BLaER1 treated with 17β-estradiol and CSF1 and Interleukin-3, amounts not matched to agents 10 nM and 100 nM (cell line): ENCODE data around the gene TPSAB1.

ENCODE experiments used
- H3K27ac ChIP-seq, 11 experiments: shearing (Covaris generic); formaldehyde crosslinking; 2 replicates each; pipeline ENCODE4 v1.8.1; 2022
- H3K27me3 ChIP-seq, 11 experiments: shearing (Covaris generic); formaldehyde crosslinking; 2 replicates each; pipeline ENCODE4 v1.8.1; 2022
- H3K36me3 ChIP-seq, 11 experiments: shearing (Covaris generic); formaldehyde crosslinking; 2 replicates each; pipeline ENCODE4 v1.8.1; 2022
- H3K4me1 ChIP-seq, 10 experiments: shearing (Covaris generic); formaldehyde crosslinking; 2 replicates each; pipeline ENCODE4 v1.8.1; 2022
- H3K4me2 ChIP-seq, 11 experiments: shearing (Covaris generic); formaldehyde crosslinking; 2 replicates each; pipeline ENCODE4 v1.8.1; 2022
- H3K4me3 ChIP-seq, 10 experiments: shearing (Covaris generic); formaldehyde crosslinking; 2 replicates each; pipeline ENCODE4 v1.8.1; 2022
- H3K9ac ChIP-seq, 11 experiments: shearing (Covaris generic); formaldehyde crosslinking; 2 replicates each; pipeline ENCODE4 v1.8.1; 2022
- H3K9me3 ChIP-seq, 11 experiments: shearing (Covaris generic); formaldehyde crosslinking; replicated peaks in 1 of 11; 2 replicates each; pipeline ENCODE4 v1.8.1; 2022
- H4K20me1 ChIP-seq, 11 experiments: shearing (Covaris generic); formaldehyde crosslinking; 2 replicates each; pipeline ENCODE4 v1.8.1; 2022
- Cebpa-rat ChIP-seq, 11 experiments: shearing (Covaris generic); IDR thresholded peaks; 2 replicates each; pipeline ENCODE4 v1.8.1; 2022

TPSAB1 gene

GRCh38 chr16:1260101-1260680 is 19.7 kb downstream of the TPSAB1 start:
- Histone ChIP-seq H3K27me3 (peaks cover 64 to 79% (median 72%) of the 10 kb centered on the region in 11 experiments), H3K9me3 (peaks cover 0 to 7% (median 0%) of the 10 kb centered on the region in 11 experiments; a peak in 2 of 22 replicates), H4K20me1 (peaks cover 0 to 66% (median 24%) of the 10 kb centered on the region in 11 experiments; a peak in 15 of 22 replicates), H3K4me3 (no peak overlapping the region), H3K27ac (no peak overlapping the region), H3K4me2 (no peak overlapping the region), H3K9ac (no peak overlapping the region), H3K36me3 (no peaks in the 10 kb centered on the region), H3K4me1 (peaks cover 0 to 26% (median 18%) of the 10 kb centered on the region in 10 experiments; a peak in 13 of 20 replicates)
- TF ChIP-seq Cebpa-rat (IDR thresholded peaks at IDR 0.05): no peak

- H3K4me3 ChIP-seq: no peak overlapping the region
Observed at GRCh38 chr16:1261131-1261892, 20.8 kb downstream of the TPSAB1 start.

DNA sequence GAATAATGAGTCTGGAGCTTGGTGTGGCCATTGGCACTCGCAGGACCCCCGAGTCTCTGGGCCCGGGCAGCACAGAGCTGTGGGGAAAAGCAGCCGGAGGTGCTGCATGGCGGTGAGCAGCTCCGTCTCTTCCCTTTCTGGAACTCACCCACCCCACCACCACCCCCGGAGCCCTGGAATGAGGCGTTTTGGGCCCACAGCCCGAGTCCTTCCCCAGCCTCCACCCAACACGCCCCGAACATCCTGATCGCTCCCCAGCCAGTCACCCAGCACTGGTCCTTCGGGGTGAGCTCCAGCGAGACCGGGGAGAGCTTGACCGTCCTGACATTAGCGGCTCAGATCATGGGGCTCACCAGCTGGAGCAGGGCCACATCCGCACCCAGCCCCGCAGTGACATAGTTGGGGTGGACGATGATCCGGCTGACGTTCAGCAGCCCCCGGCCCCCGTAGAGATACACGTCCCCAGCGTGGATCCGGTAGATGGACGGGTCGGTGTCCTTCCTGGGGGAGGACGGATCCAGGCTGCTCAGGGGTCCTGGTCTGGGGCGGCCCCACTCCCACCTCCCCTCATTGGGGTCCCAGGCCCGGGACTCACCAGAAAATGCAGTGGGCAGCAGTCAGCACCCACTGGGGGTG is 21.8 kb downstream of the TPSAB1 start:
- H3K27ac ChIP-seq: no peak overlapping the region
- no peak overlapping the region for H3K9ac ChIP-seq
- H3K4me2 ChIP-seq: no peak overlapping the region
- no peaks in the 10 kb centered on the region for H3K36me3 ChIP-seq
- H3K4me3 ChIP-seq: no peak overlapping the region
- peaks cover 0 to 7% (median 0%) of the 10 kb centered on the region in 11 experiments; a peak in 2 of 22 replicates for H3K9me3 ChIP-seq
- TF ChIP-seq Cebpa-rat (IDR thresholded peaks at IDR 0.05): no peak
- H3K27me3 ChIP-seq: peaks cover 58 to 74% (median 64%) of the 10 kb centered on the region in 11 experiments
- peaks cover 0 to 65% (median 24%) of the 10 kb centered on the region in 11 experiments; a peak in 15 of 22 replicates for H4K20me1 ChIP-seq
- H3K4me1 ChIP-seq: peaks cover 0 to 14% (median 11%) of the 10 kb centered on the region in 10 experiments; a peak in 9 of 20 replicates

More at GRCh38 chr16:1261131-1261892, 20.8 kb downstream of the TPSAB1 start:
- no peak overlapping the region; a peak in 1 of 22 replicates for H3K9ac ChIP-seq
- H3K27ac ChIP-seq: no peak overlapping the region
- H3K36me3 ChIP-seq: no peaks in the 10 kb centered on the region
- peaks cover 0 to 69% (median 24%) of the 10 kb centered on the region in 11 experiments; a peak in 15 of 22 replicates for H4K20me1 ChIP-seq
- H3K9me3 ChIP-seq: peaks cover 0 to 7% (median 0%) of the 10 kb centered on the region in 11 experiments; a peak in 2 of 22 replicates
- 0 out of 22 replicates have a peak overlapping the region, but pooled peaks of 1 of the 11 experiments have one; percentile 18 for H3K4me2 ChIP-seq
- peaks cover 0 to 15% (median 12%) of the 10 kb centered on the region in 10 experiments; a peak in 10 of 20 replicates for H3K4me1 ChIP-seq
- no peak for TF ChIP-seq Cebpa-rat (IDR thresholded peaks at IDR 0.05)
- peaks cover 64 to 84% (median 72%) of the 10 kb centered on the region in 11 experiments for H3K27me3 ChIP-seq

DNA sequence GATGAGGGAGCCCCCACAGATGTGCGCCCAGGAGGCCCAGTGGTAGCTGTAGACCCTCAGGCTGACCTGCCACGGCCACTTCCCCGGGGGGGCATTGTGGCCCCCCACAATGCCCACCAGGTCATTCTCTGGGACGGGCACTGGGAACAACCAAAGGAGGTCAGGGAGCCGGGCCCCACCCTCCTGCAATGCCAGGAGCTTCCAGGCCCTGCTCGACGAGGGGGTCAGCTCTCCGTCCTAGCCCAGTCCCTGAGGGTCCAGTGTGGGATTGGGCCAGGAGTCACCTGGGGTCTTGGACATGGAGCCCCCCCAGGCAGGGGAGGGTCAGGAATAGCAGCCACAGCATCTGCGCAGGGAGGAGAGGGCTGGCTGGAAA is 22.3 kb downstream of the TPSAB1 start:
- peaks cover 53 to 69% (median 59%) of the 10 kb centered on the region in 11 experiments for H3K27me3 ChIP-seq
- no peak for TF ChIP-seq Cebpa-rat (IDR thresholded peaks at IDR 0.05)
- peaks cover 0 to 14% (median 11%) of the 10 kb centered on the region in 10 experiments; a peak in 9 of 20 replicates for H3K4me1 ChIP-seq
- no peak overlapping the region for H3K27ac ChIP-seq
- H3K9me3 ChIP-seq: peaks cover 0 to 7% (median 0%) of the 10 kb centered on the region in 11 experiments; a peak in 2 of 22 replicates
- peaks cover 0 to 60% (median 24%) of the 10 kb centered on the region in 11 experiments; a peak in 15 of 22 replicates for H4K20me1 ChIP-seq
- H3K36me3 ChIP-seq: no peaks in the 10 kb centered on the region
- H3K4me3 ChIP-seq: no peak overlapping the region
- H3K4me2 ChIP-seq: no peak overlapping the region
- no peak overlapping the region for H3K9ac ChIP-seq

DNA sequence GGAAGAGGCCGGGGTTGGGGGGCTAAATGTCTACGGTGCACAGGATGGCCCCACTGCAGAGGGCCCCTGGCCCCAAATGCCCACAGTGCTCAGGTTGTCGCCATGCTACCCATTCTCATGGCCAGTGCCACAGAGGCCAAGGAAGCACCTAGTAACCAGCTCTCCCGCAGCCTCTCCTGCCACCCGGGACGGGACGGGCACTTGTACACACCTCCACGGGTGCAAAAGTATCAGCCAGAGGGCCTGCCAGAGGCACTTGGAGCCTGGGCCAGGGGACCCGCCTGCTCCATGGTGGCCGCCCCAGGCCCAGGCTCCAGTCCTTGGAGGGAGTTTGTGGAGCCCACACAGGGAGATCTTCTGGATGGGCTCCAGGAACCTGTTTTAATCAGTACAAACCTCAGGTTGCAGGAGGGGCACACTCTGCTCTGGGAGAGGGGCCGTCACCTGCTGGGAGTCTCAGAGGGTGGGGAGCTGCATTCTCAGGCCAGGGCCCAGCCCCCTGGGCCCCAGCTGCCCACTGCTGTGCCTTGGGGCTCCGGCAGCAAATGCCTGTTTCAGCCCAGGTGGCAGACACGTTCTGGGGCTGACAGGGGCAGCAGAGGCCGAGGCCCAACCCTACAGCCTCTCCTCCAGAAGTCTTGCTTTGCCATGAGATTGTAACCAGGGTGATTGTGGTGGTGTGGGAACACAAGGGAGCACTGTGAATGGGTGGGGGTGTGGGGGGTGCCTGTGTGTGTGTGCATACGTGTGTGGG is 23.3 kb downstream of the TPSAB1 start:
- H3K27ac ChIP-seq: no peak overlapping the region
- TF ChIP-seq Cebpa-rat (IDR thresholded peaks at IDR 0.05): no peak
- no peak overlapping the region for H3K4me3 ChIP-seq
- H3K4me1 ChIP-seq: peaks cover 0 to 14% (median 11%) of the 10 kb centered on the region in 10 experiments; a peak in 9 of 20 replicates
- no peak overlapping the region for H3K9ac ChIP-seq
- peaks cover 0 to 56% (median 22%) of the 10 kb centered on the region in 11 experiments; a peak in 15 of 22 replicates for H4K20me1 ChIP-seq
- H3K4me2 ChIP-seq: no peak overlapping the region
- peaks cover 0 to 7% (median 0%) of the 10 kb centered on the region in 11 experiments; a peak in 2 of 22 replicates for H3K9me3 ChIP-seq
- H3K27me3 ChIP-seq: peaks cover 47 to 61% (median 52%) of the 10 kb centered on the region in 11 experiments
- no peaks in the 10 kb centered on the region for H3K36me3 ChIP-seq

DNA sequence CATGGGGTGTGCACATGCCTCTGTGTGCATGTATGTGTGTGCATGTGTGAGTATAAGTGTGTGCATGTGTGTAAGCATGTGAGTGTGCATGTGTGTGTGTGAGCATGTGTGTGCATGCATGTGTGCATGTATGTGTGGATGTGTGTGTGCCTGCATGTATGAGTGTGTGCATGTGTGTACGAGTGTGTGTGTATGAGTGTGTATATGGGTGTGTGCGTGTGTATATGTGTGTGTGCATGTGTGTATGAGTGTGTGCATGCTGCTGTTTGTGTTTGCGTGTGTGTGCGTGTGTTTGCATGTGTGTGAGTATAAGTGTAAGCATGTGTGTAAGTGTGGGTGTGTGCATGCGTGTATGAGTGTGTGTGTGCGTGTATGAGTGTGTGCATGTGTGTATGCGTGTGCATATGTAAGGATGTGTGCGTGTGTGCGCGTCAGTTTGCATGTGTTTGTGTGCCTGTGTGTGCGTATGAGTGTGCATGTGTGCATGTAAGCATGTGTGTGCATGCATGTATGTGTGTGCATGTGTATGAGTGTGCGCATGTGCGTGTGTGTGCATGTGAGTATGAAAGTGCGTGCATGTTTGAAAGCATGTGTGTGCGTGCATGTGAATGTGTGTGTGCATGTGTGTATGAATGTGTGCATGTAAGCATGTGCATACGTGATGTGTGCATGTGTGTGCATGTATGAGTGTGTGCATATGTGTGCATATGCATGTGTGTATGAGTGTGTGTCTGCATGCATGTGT is 24.0 kb downstream of the TPSAB1 start:
- H3K4me1 ChIP-seq: peaks cover 0 to 7% (median 4%) of the 10 kb centered on the region in 10 experiments; a peak in 9 of 20 replicates
- peaks cover 0 to 7% (median 0%) of the 10 kb centered on the region in 11 experiments; a peak in 2 of 22 replicates for H3K9me3 ChIP-seq
- H4K20me1 ChIP-seq: peaks cover 0 to 51% (median 17%) of the 10 kb centered on the region in 11 experiments; a peak in 15 of 22 replicates
- no peaks in the 10 kb centered on the region for H3K36me3 ChIP-seq
- peaks cover 39 to 54% (median 45%) of the 10 kb centered on the region in 11 experiments for H3K27me3 ChIP-seq
- no peak overlapping the region for H3K9ac ChIP-seq
- H3K4me2 ChIP-seq: no peak overlapping the region
- no peak for TF ChIP-seq Cebpa-rat (IDR thresholded peaks at IDR 0.05)
- no peak overlapping the region for H3K27ac ChIP-seq
- no peak overlapping the region for H3K4me3 ChIP-seq

DNA sequence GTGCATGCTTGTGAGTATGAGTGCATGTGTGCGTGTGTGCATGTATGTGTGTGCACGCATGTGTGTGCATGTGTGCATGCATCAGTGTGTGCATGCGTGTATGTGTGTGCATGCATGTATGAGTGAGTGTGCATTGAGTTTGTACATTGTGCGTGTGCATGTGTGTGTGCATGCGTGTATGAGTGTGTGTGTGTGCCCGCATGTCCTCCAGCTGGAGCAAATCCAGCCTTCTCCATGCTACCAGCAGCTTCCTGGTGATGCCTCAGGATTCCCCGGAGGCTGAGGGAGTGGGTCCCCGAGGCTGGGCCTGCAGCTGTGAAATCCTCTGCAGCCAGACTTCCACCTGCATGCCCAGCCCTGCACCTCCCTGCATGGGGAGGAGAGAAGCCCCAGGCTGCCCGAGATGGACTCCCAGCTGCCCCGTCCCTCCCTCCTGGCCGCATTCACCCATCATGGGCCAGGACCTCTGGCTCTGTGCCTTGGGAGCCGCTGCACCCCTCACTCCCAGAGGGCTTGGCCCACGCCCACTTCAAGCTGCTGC is 24.7 kb downstream of the TPSAB1 start:
- Histone ChIP-seq H3K4me3 (no peak overlapping the region), H4K20me1 (peaks cover 0 to 44% (median 12%) of the 10 kb centered on the region in 11 experiments; a peak in 13 of 22 replicates), H3K36me3 (no peaks in the 10 kb centered on the region), H3K9me3 (peaks cover 0 to 7% (median 0%) of the 10 kb centered on the region in 11 experiments; a peak in 2 of 22 replicates), H3K27ac (no peak overlapping the region), H3K9ac (no peak overlapping the region), H3K4me1 (peaks cover 0 to 7% (median 2%) of the 10 kb centered on the region in 10 experiments; a peak in 4 of 20 replicates), H3K4me2 (no peak overlapping the region), H3K27me3 (peaks cover 33 to 47% (median 38%) of the 10 kb centered on the region in 11 experiments)
- TF ChIP-seq Cebpa-rat (IDR thresholded peaks at IDR 0.05): no peak
